ENCODE data around the gene SMIM14.
"Not testable (repeated sequence)": the region's sequence is repeated elsewhere in the genome, so short reads cannot be mapped to it uniquely, and the experiment has no call there.

The SMIM14 gene

DNA sequence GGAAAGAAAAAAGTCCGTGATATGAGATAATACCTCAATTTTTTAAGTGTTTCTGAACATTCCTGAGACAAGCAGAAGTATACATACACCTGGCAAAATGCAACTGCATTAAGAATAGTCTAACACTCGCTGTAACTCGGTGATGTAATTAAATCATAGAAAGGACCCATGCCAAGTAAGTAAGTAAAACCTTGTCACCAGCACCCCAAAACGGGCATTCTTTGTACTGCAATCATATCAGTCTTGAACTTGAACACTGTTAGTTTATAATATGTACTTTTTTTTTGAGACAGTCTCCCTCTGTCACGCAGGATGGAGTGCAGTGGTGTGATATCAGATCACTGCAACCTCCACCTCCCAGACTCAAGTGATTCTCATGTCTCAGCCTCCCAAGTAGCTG, 47.4 kb downstream of the SMIM14 start:
- DNase-seq: no peak

DNA sequence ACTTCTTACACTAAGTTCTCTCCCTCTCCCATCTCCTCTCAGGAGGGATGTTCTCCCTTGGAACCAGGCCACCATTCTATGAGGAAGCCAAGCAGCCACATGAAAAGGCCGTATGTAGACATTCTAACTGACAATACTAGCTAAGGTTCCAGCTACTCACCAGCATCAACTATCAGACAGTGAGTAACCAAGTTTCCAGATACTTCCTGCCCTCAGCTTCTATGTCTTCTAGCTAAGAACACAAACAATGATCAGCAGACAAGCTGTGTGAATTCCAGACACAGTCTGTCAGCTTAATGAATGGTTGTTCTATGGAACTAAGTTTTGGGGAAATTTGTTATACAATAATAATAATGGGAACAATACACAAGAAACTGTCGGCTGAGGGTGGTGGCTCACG, 50.8 kb downstream of the SMIM14 start:
- no peak for DNase-seq

DNA sequence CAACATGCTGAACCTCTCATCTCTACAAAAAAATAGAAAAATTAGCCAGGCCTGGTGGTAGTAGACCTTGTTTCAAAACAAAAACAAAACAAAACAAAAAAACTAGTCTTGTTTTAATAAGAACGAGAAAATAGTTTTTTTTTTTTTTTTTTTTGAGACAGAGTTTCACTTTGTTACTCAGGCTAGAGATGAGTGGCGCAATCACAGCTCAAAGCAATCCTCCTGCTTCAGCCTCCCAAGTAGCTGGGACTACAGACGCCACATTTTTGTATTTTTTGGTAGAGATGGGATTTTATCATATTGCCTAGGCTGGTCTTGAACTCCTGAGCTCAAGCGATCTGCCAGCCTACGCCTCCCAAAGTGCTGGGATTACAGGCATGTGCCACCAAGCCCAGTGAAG, 63.7 kb downstream of the SMIM14 start:
- DNase-seq: no peak

DNA sequence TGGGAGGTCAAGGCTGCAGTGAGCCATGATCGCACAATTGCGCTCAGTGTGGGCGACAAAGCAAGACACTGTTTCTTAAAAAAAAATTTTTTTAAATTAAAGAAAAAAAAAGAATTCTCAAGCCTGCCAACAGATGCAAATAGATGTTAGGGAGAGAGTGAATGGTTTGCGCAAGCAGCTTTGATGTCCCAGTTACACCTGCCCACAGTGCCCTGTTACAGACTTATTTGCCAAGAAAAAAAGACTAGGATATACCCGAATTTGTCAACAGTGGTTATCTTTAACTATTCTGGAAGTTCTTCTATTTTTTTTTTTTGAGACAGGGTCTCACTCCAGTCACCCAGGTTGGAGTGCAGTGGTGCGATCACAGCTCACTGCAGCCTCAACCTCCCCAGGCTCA, 67.2 kb downstream of the SMIM14 start:
- no peak for DNase-seq

DNA sequence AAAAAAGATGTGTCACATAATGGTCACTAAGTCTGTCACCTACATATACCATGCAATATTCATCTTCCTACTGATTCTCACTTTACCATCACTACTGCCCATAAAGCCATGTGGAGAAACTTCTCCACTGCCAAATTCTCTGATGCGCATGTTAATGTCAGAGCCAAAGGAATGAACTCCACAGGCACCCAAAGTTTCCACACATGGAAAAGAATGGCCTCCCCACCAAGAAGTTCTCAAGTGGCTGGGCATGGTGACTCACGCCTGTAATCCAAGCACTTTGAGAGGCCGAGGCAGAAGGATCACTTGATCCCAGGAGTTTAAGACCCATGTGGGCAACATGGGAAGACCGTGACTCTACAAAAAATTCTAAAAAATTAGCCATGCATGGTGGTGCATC, 67.6 kb downstream of the SMIM14 start:
- DNase-seq: no peak

DNA sequence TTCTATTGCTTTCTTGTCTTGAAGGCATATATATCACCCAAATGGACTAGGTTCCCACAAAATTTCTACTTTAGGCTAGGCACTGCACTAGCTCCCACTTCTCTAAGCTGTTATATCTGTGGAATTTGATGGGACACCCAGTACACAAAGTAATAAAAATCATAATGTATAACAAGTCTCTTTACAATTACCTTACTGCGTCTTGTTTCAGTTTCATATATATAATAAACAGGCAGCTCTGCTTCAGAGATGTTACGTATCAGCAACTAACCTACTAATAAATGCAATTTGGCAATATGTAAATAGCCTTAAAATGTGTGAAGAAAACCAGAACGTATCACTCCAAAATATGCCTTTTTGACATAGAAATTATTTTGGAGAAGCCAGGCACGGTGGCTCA, 69.5 kb downstream of the SMIM14 start:
- no peak for DNase-seq

DNA sequence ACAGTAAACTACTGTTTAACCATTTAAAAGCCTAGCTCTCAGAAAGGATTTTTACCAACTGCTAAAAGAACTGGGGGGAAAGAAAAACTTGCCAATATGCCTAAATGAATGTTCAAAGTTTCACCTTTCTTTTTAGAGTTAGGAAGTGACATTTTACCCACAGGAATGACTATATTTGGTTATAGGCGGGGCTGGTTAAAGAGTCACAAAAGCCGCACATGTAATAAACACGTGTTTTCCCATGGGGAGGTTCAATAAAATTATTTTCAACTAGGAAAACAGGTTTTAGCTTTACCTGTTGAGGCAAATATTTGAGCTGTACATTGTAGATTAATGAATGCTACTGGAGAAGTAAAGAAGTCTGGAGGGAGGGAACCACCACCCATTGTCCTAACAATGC, 69.9 kb downstream of the SMIM14 start:
- DNase-seq: no peak

DNA sequence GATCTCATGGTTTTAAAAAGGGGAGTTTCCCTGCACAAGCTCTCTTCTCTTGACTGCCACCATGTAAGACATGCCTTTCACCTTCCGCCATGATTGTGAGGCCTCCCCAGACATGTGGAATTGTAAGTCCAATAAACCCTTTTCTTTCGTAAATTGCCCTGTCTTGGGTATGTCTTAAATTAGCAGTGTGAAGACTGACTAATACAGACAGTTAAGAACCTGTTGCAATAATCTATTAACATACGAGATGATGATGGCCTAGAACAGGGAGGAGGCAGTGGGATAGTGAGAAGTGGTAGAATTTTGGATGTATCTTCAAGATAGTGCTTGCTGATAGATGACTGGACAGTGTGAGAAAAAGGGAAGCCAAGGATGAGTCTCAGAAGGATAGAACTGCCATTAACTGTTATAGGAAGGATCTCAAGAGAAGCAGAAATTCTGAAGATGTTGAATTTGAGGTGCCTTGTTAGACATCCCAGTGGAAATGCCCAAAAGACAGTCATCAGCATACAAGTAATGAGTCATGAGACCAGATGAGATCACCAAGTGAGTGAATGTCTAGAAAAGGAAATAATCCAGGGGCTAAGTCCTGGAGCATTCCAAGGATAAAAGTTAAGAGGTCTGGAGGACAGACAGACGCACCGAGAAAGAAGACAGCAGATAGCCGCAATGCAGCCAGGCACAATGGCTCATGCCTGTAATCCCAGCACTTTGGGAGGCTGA, 72.6 kb downstream of the SMIM14 start:
- no peak for DNase-seq

DNA sequence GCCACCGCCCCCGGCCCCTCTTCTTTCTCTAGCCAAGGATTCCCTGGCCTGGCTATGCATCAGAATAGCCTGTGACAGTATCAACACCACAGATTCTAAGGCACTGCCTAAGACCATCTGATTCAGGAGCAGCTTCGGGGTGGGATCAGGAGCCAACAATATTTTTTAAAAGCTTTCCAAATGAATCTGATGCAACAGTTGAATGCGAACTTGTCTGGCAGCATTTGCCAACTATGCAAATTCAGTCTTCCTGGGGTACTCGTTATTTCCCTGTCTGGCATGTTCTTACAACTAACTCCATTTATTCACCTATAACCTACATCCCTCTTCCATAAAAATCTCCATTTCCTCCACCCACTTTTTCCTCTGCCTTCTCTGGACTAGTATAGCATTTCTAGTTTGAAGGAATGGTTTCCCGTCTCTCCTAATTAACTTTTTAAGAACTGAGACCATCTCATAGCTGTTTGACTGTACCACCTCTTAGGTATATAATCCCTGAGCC, 75.3 kb downstream of the SMIM14 start:
- no peak for DNase-seq

DNA sequence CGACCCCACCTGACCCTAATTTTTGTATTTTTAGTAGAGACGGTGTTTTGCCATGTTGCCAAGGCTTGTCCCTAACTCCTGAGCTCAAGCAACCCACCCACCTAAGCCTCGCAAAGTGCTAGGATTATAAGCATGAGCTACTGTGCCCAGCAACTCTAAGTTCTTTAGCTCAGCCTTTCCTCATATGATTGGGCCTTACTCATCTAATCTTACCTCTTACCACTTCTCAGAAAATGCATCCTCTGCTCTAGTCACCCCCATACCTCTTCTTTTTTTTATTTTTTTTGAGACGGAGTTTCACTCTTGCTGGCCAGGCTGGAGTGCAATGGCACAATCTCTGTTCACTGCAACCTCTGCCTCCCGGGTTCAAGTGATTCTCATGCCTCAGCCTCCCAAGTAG, 75.9 kb downstream of the SMIM14 start:
- DNase-seq: no peak

DNA sequence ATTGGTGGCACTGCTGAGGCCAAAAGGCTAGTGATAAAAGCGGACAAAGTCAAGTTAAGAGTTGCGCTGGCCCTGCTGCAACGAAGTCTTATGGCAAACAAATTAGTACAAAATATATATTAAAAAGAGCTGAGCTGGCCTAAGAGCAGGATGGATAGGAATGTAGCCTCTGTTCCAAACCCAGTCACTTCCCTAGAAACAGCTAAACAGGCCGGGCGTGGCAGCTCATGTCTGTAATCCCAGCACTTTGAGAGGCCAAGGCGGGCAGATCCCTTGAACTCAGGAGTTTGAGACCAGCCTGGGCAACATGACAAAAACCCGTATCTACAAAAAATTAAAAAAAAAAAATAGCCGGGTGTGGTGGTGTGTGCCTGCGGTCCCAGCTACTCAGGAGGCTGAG, 79.0 kb downstream of the SMIM14 start:
- no peak for DNase-seq

DNA sequence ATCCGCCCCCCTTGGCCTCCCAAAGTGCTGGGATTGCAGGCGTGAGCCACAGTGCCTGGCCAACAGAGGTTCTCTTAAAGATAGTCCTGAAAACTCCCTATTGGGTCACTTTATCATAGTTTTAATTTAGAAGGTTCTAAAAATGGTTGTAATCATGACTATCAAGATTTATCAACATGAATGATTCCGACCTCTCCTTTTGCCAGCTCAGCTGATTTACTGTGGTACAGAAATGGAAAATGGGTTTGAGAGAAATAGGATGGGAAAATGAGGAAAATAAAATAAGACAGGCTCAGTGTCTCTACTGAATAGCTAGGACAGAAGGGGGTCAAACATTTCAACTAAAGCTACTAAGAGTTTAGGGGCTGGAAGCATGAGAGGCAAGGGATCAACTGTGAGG, 83.2 kb downstream of the SMIM14 start:
- DNase-seq: no peak

DNA sequence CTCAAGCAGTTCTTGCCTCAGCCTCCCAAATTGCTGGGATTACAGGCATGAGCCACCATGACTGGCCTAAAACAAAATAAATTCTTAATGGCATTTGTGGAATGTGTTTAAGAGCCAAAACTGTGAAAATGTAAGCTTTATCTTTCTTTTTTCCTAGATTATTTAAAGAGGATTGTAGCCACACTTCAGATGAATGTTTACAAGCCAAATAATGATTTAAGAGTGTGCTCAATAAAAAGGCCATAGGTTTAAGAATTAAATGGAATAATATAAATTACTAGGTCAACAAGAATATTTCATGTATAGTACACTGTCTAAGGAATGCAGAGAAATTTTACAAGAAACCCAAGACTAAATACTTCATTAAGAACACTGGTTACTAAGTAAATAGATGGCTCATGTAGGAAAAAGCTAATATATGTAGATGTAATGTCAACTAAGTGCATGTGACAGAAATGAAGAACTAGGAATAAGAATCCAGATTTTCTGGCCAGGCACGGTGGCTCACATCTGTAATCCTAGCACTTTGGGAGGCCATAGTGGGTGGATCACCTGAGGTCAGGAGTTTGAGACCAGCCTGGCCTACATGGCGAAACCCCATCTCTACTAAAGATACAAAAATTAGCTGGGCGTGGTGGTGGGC, 90.1 kb downstream of the SMIM14 start:
- DNase-seq: no peak

DNA sequence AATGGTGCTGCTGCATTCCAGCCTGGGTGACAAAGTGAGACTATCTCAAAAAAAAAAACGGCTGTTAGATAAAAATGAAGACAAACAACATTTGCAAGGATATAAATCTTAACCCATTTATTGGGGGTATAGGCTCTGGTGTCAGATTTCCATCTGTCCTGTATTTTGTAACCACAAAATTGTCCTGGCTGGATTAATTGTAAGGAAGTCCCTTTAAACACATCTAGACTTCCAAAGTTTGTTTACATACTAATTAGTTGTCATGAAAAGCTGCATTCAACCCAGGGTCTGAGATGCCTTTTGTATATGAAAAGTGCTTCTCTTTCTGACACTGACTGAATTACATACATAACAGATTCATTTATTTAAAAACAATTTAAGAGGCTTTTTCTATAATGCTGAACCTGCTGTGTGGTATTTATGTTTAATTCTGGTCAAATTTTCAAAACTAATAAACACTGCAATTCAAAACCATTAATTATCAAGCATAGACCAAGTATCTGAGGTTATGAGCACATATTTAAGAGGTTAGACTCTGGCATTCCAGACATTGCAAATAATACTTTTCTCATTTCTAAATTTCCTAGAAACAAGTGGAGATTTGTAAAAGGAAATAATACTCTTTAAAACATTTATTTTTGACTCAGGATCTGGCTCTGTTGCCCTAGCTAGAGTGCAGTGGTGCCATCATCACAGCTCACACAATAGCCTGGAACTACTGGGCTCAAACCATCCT, 93.9 kb downstream of the SMIM14 start:
- no peak for DNase-seq

DNA sequence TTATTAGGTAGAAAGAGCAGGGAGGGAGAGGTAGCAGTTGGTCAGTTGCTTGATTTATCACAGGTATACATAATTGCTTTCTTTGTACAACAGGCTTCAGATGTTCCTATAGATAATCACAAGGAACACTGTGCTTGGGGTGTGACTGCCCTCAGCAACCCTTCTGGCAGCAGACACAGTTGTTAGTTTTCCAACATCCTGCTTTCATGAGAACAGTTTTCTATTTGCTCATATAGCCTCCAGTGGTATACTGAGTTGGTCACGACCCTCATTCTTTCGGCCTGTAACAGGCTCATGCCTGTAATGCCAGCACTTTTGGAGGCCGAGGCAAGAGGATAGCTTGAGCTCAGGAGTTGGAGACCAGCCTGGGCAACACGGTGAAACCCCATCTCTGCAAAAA, 94.6 kb downstream of the SMIM14 start:
- not testable (repeated sequence) for DNase-seq

DNA sequence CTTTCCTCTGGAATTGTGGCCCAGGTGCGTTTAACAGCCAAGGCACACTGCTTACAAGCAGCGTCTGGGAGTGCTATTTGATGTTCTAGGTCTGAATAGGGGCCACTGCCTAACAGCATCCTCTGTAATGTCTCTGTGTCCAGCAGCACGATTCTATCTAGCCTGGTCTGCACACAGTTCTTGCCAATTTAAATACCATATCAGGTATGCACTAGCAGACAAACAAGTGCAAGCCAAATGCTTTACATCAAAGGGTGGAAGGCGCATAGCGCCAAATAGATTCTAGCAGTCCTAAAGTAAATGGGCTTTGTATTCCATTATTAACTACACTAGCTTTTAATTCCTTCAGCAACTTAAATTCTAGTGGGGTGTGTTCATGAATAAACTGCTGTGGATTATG, 95.6 kb downstream of the SMIM14 start:
- no peak for DNase-seq

DNA sequence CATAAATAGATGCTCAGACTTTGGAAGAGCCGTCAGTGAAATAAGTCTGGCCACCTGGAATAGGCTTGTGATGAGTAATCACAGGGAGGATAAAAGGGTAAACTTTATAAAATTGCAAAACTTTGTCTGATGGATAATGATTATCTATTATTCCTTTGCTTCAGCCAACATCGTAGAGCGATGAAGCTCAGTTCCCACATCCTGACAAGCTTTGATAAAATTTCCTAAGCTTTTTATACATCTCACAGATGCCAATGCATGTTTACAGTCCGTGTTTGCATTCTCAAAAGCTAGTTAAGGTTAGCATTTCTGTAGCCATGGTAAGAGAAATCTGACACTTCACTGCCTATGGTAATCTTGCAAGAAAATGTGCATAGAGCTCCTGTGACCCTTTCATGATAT, 96.1 kb downstream of the SMIM14 start:
- DNase-seq: no peak

DNA sequence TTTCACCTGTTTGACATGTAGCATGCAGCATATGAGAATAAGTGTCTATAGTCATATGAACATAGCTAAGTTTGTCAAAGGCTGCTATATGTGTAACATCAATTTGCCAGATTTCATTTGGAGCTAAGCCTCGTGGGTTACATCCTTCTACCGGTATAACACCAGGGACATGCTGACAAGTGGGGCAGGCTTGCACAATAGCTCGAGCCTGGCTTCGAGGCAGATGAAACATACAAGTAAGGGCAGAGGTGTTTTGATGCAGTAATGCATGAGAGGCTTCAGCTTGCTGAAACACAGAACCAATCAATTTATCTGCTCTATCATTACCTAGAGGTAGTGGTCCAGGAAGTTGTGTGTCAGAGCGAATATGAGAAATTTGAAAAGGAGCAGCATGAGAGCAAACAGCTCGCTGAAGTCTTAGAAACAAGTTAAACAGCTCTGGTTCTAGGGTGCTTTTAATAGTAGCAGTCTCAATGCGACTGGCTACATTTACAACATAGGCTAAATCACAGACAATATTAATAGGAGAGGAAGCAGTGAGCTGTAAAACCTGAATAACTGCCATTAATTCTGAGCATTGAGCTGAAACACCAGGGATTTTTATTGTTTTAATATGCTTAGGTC, 96.6 kb downstream of the SMIM14 start:
- DNase-seq: no peak

DNA sequence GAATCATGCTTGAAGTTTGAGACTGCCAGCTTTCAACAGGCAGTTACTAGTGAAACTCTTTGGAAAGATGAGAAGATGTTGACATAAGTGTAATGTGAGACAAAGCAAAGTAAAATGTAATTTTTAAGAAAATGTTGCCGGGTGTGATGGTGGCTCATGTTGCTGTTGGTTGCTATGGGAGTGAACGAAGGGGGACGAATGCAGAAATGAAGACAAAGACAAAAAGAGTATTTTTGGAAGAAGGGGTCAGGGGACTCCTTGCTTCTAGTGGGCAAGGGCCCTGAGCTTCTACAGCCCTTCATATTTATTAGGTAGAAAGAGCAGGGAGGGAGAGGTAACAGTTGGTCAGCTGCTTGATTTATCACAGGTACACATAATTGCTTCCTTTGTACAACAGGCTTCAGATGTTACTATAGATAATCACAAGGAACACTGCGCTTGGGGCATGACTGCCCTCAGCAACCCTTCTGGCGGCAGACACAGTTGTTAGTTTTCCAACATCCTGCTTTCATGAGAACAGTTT, 99.5 kb downstream of the SMIM14 start:
- DNase-seq: no peak

DNA sequence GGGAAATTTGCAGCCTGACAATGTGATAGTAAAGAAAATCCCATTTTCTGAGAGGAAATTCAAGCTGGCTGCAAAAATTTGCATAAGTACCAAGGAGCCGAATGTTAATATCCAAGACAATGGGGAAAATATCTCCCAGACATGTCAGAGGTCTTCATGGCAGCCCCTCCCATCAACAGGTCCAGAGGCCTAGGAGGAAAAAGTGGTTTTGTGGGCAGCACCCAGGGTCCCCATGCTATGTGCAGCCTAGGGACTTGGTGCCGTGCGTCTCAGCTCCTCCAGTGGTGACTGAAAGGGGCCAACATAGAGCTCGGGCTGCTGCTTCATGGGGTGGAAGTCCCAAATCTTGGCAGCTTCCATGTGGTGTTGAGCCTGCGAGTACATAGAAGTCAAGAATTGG, 105.1 kb downstream of the SMIM14 start:
- no peak for DNase-seq

DNA sequence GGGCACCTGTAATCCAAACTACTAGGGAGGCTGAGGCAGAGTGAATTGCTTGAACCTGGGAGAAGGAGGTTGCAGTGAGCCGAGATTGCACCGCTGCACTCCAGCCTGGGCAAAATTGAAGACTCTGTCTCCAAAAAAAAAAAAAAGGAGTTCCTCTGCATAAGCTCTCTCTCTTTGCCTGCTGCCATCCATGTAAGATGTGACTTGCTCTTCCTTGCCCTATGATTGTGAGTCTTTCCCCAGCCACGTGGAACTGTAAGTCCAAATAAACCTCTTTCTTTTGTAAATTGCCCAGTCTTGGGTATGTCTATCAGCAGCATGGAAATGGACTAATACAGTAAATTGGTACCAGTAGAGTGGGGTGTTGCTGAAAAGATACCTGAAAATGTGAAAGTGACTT, 106.4 kb downstream of the SMIM14 start:
- DNase-seq: not testable (repeated sequence)

DNA sequence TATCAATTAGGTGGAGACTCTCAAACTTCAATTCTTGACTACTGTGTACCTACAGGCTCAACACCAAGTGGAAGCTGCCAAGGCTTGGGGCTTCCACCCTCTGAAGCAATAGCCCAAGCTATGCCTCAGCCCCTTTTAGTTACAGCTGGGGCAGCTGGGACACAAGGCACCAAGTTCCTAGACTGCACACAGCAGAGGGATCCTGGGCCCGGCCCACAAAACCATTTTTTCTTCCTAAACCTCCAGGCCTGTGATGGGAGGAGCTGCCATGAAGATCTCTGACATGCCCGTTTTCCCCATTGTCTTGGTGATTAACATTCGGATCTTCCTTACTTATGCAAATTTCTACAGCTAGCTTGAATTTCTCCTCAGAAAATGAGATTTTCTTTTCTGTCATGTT, 108.0 kb downstream of the SMIM14 start:
- no peak for DNase-seq

DNA sequence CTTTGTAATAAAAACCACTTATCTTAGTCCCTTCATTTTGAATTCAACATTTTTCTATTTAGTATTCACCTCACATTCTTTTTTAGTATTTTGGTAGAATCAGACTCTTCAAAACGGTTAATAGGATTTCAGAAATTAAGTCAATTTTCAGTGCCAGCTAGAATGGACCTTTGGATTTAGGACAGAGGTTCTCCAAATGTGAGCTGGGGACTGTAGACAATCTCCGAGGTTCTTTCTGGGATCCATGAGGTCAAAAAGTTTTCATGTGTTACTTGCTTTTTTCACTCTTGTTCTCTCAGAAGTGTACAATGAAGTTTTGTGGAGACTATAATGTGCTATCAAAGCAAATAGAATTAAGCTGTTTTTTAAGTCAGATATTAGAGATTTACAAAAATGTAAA, 109.1 kb downstream of the SMIM14 start:
- no peak for DNase-seq
